ENCODE results near the gene LINC01488. TPM values are rescaled to one million over a fixed set of nuclear protein-coding genes. Genes with fewer than 3 reads are reported as not detected.

Gene LINC01488
- total and polyA plus RNA-seq, 9 of the 15 experiments (the other 6 are each of a cell fraction or from before 2014, with no cell fraction given), result not detected

GRCh38 chr11:69445131-69445470, 36.4 kb upstream of the LINC01488 start:
- WGBS (ENCODE audit: insufficient coverage, low coverage, missing lambda C conversion rate), result 60% methylated on average over 10 of the region's 11 CpGs
- CTCF ChIA-PET (ENCODE audit: low intra/inter-chr PET ratio), result interaction anchor here (0.8 kb wide), 1 partner anchor 198 kb away, joined by 3 read pairs; no protein-coding TSS in a partner anchor
- 0 out of 2 replicates have a peak, but pooled peaks have one; percentile 4 for TF ChIP-seq SPI1 (IDR thresholded peaks at IDR 0.05; ENCODE audit: borderline replicate concordance, low read depth, low read length)
- TF ChIP-seq FOS (IDR thresholded peaks at IDR 0.05; ENCODE audit: extremely low read depth, insufficient read length), result no peak
- TF ChIP-seq FOXM1 (IDR thresholded peaks at IDR 0.05; ENCODE audit: low read depth), result no peak
- no peak for TF ChIP-seq FOXM1 (CRISPR knock-in tag; IDR thresholded peaks at IDR 0.05; ENCODE audit: low read depth)
- 0 out of 2 replicates have a peak, but pooled peaks have one; percentile 2 for TF ChIP-seq PHF8 (IDR thresholded peaks at IDR 0.05; ENCODE audit: borderline replicate concordance, low read length)
- TF ChIP-seq SRSF1 (IDR thresholded peaks at IDR 0.05; ENCODE audit: low read depth, low read length), result 0 out of 2 replicates have a peak, but pooled peaks have one; percentile 24
- no peak for TF ChIP-seq CBX2 (IDR thresholded peaks at IDR 0.05; ENCODE audit: insufficient read depth, low read length, poor library complexity, severe bottlenecking)
- 0 out of 2 replicates have a peak, but pooled peaks have one; percentile 7 for TF ChIP-seq ERF (CRISPR knock-in tag; IDR thresholded peaks at IDR 0.05)
- TF ChIP-seq POLR2G (IDR thresholded peaks at IDR 0.05; ENCODE audit: low read depth, low read length), result peak; percentile 6
- no peak for TF ChIP-seq PCBP2 (IDR thresholded peaks at IDR 0.05; ENCODE audit: low read depth, low read length, poor library complexity, severe bottlenecking)
- peak in 1 of 3 experiments; percentile 2; a peak in 1 of 6 replicates for TF ChIP-seq ZBTB11 (CRISPR knock-in tag; IDR thresholded peaks at IDR 0.05)
- TF ChIP-seq TFAP4 (CRISPR knock-in tag; IDR thresholded peaks at IDR 0.05; ENCODE audit: borderline replicate concordance), result peak; percentile 31; the same call in 1 of the 2 replicates

More at GRCh38 chr11:69445131-69445470, 36.4 kb upstream of the LINC01488 start:
- Histone ChIP-seq H3K4me3 (0 out of 2 replicates have a peak overlapping the region, but pooled peaks have one; percentile 35), H3K4me2 (ENCODE audit: insufficient read depth, low read length) (peak overlapping the region; percentile 80), H3K9ac (ENCODE audit: insufficient read depth in 1 of 2, low read depth in 2 of 2, low read length in 2 of 2) (peak overlapping the region; percentile 89 to 93), H3K9me3 (replicated peaks; ENCODE audit: control insufficient read depth, insufficient read depth, low read depth, low read length) (no peaks in the 10 kb centered on the region), H3K4me1 (replicated peaks in 1 of 2; ENCODE audit: control insufficient read depth in 2 of 2, insufficient read depth in 2 of 2, low read length in 2 of 2) (peaks cover 62 to 67% of the 10 kb centered on the region in 2 experiments), H3K27me3 (ENCODE audit: control insufficient read depth in 2 of 2, insufficient read depth in 2 of 2, low read length in 2 of 2) (no peaks in the 10 kb centered on the region), H3K79me2 (ENCODE audit: control insufficient read depth, insufficient read depth, low read length) (peaks cover 5% of the 10 kb centered on the region; the same call in 1 of the 3 replicates), H3K27ac (ENCODE audit: extremely low read depth, low read depth, low read length) (peak overlapping the region; percentile 95), H2AFZ (ENCODE audit: low read depth, low read length) (peak overlapping the region; percentile 94), H4K20me1 (replicated peaks; ENCODE audit: control insufficient read depth, insufficient read depth, low read length) (no peaks in the 10 kb centered on the region), H3K9me1 (ENCODE audit: control insufficient read depth, insufficient read depth, low read length) (peaks cover 1% of the 10 kb centered on the region), H3K36me3 (ENCODE audit: control insufficient read depth, insufficient read depth, low read length) (no peaks in the 10 kb centered on the region)
- intact Hi-C loops (cut with micrococcal nuclease) (loop anchor here (10.0 kb wide), 1 partner anchor 310 kb away; no protein-coding TSS in a partner anchor), in situ Hi-C loops (cut with MboI) (loop anchor here (5.0 kb wide), 1 partner anchor 197 kb away; the partner anchor contains the start of gene CCND1)
- no peak for ATAC-seq
- no TSS peak for BruUV-seq (replicated peaks)
- no peak for DNase-seq (ENCODE audit: extremely low read depth in 1 of 4, low spot score in 3 of 4)
- no peak for FAIRE-seq
- POLR2A ChIA-PET, result no interaction called here

Data from K562 (cell line).